ENCODE measurements around the gene PLAU.

DNA sequence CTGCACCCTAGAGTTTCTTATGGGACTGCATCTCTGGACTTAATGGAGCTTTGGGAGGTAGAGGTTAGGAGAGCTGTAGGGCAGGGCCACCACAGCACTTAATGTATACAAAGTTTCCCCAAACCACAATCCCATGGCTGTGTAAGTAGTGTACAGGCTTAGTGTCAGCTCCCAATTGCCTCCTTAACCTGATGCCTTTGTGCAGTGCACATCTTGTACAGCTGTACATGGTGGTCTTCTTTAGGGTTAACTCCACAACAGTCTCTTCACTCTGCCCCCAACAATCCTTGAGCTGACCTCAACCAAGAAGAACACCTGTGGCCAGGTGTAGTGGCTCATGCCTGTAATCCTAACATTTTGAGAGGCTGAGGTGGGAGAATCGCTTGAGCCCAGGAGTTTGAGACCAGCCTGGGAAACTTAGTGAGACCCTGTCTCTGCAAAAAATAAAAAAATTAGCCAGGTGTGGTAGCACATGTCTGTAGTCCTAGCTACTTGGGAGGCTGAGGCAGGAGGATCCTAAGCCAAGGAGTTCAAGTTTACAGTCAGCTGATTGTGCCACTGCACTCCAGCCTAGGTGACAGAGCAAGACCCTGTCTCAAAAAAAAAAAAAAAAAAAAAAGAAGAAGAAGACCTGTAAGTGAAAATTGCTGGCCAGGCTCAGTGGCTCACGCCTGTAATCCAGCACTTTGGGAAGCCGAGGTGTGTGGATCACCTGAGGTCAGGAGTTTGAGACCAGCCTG, 6.8 kb downstream of the PLAU start:
- TF ChIP-seq, protein P1, sequence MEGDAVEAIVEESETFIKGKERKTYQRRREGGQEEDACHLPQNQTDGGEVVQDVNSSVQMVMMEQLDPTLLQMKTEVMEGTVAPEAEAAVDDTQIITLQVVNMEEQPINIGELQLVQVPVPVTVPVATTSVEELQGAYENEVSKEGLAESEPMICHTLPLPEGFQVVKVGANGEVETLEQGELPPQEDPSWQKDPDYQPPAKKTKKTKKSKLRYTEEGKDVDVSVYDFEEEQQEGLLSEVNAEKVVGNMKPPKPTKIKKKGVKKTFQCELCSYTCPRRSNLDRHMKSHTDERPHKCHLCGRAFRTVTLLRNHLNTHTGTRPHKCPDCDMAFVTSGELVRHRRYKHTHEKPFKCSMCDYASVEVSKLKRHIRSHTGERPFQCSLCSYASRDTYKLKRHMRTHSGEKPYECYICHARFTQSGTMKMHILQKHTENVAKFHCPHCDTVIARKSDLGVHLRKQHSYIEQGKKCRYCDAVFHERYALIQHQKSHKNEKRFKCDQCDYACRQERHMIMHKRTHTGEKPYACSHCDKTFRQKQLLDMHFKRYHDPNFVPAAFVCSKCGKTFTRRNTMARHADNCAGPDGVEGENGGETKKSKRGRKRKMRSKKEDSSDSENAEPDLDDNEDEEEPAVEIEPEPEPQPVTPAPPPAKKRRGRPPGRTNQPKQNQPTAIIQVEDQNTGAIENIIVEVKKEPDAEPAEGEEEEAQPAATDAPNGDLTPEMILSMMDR (IDR thresholded peaks at IDR 0.05) = no peak
- no peak for TF ChIP-seq POLR2A (IDR thresholded peaks at IDR 0.05)
- no peak for TF ChIP-seq POLR2AphosphoS5 (IDR thresholded peaks at IDR 0.05)

All from sigmoid colon (tissue), 4 donors.